Measurements from ENCODE around the gene MGAT2. TPM values are rescaled to one million over a fixed set of nuclear protein-coding genes. Genes with fewer than 3 reads are reported as not detected.
"Not testable (repeated sequence)": the region's sequence is repeated elsewhere in the genome, so short reads cannot be mapped to it uniquely, and the experiment has no call there.

Gene MGAT2
- polyA plus RNA-seq, 4 donors = 13.5 to 59.1 (median 26.0) TPM

GRCh38 chr14:49583629-49584028, 37.0 kb upstream of the MGAT2 start:
- Histone ChIP-seq H3K27me3 (ENCODE audit: control insufficient read depth in 3 of 3, insufficient read depth in 3 of 3, low read length in 3 of 3) (no peaks in the 10 kb centered on the region), H3K4me1 (ENCODE audit: control insufficient read depth in 3 of 3, insufficient read depth in 2 of 3, low read depth in 1 of 3, low read length in 2 of 3) (peaks cover 0 to 10% (median 2%) of the 10 kb centered on the region in 3 donors), H3K4me3 (ENCODE audit: low read depth in 1 of 3, low read length in 3 of 3) (no peak overlapping the region), H3K36me3 (ENCODE audit: control insufficient read depth in 3 of 3, insufficient read depth in 2 of 3, low read depth in 1 of 3, low read length in 3 of 3) (peaks cover 0 to 22% (median 2%) of the 10 kb centered on the region in 3 donors), H3K27ac (ENCODE audit: low read depth in 1 of 3, low read length in 2 of 3) (no peak overlapping the region), H3K9me3 (ENCODE audit: control insufficient read depth in 2 of 2, insufficient read depth in 1 of 2, low read depth in 1 of 2, low read length in 1 of 2) (no peaks in the 10 kb centered on the region)
- 51 to 71% (median 70%) methylated on average over 6 of the region's 6 CpGs for WGBS, 3 donors
- FAIRE-seq (no peak), DNase-seq (peak in 1 of 2 donors; percentile 11)

DNA sequence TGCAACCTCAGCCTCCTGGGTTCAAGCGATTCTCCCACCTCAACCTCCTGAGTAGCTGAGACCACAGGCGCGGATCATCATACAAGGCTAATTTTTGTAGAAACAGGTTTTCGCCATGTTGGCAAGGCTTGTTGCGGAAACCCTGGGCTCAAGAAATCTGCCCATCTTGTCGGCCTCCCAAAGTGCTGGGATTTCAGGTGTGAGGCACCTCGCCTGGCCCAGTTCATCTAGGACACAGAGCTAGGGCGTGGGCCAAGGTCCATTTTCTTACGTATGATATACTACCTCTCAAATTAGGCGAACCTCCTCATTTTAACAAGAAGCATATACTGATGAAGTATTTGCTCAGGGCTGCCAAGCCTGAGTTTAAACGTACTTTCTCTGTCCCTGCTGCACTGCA, 36.5 kb upstream of the MGAT2 start:
- H3K4me1 ChIP-seq (ENCODE audit: control insufficient read depth in 3 of 3, insufficient read depth in 2 of 3, low read depth in 1 of 3, low read length in 2 of 3) = peaks cover 0 to 10% (median 2%) of the 10 kb centered on the region in 3 donors
- 61 to 71% (median 67%) methylated on average over 11 of the region's 11 CpGs for WGBS, 3 donors
- peak overlapping the region in 2 of 3 donors; percentile 80 to 96 for H3K4me3 ChIP-seq (ENCODE audit: low read depth in 1 of 3, low read length in 3 of 3)
- H3K27me3 ChIP-seq (ENCODE audit: control insufficient read depth in 3 of 3, insufficient read depth in 3 of 3, low read length in 3 of 3) = no peaks in the 10 kb centered on the region
- DNase-seq = peak in 1 of 2 donors; percentile 20
- no peak for FAIRE-seq
- H3K27ac ChIP-seq (ENCODE audit: low read depth in 1 of 3, low read length in 2 of 3) = peak overlapping the region in 1 of 3 donors; percentile 53
- H3K36me3 ChIP-seq (ENCODE audit: control insufficient read depth in 3 of 3, insufficient read depth in 2 of 3, low read depth in 1 of 3, low read length in 3 of 3) = peaks cover 0 to 22% (median 2%) of the 10 kb centered on the region in 3 donors
- H3K9me3 ChIP-seq (ENCODE audit: control insufficient read depth in 2 of 2, insufficient read depth in 1 of 2, low read depth in 1 of 2, low read length in 1 of 2) = no peaks in the 10 kb centered on the region

GRCh38 chr14:49584981-49585640, 35.5 kb upstream of the MGAT2 start:
- FAIRE-seq; H3K27me3 ChIP-seq (ENCODE audit: control insufficient read depth in 3 of 3, insufficient read depth in 3 of 3, low read length in 3 of 3); H3K9me3 ChIP-seq (ENCODE audit: control insufficient read depth in 2 of 2, insufficient read depth in 1 of 2, low read depth in 1 of 2, low read length in 1 of 2); H3K4me1 ChIP-seq (ENCODE audit: control insufficient read depth in 3 of 3, insufficient read depth in 2 of 3, low read depth in 1 of 3, low read length in 2 of 3): not testable (repeated sequence)
- DNase-seq = peak in 1 of 2 donors; percentile 39
- peak overlapping the region; percentile 80 to 96 (median 87) for H3K4me3 ChIP-seq (ENCODE audit: low read depth in 1 of 3, low read length in 3 of 3)
- 3 to 9% (median 4%) methylated on average over 32 of the region's 32 CpGs for WGBS, 3 donors
- H3K27ac ChIP-seq (ENCODE audit: low read depth in 1 of 3, low read length in 2 of 3) = peak overlapping the region; percentile 89 to 98 (median 91)
- peaks cover 0 to 22% (median 2%) of the 10 kb centered on the region in 3 donors for H3K36me3 ChIP-seq (ENCODE audit: control insufficient read depth in 3 of 3, insufficient read depth in 2 of 3, low read depth in 1 of 3, low read length in 3 of 3)

- FAIRE-seq = no peak
- Histone ChIP-seq H3K4me3 (ENCODE audit: low read depth in 1 of 3, low read length in 3 of 3) (peak within 1 kb of the TSS; percentile 80 to 96 (median 87)), H3K27ac (ENCODE audit: low read depth in 1 of 3, low read length in 2 of 3) (peak within 1 kb of the TSS; percentile 89 to 98 (median 91)), H3K27me3 (ENCODE audit: control insufficient read depth in 3 of 3, insufficient read depth in 3 of 3, low read length in 3 of 3) (no peaks in the 10 kb centered on the region), H3K9me3 (ENCODE audit: control insufficient read depth in 2 of 2, insufficient read depth in 1 of 2, low read depth in 1 of 2, low read length in 1 of 2) (no peaks in the 10 kb centered on the region), H3K4me1 (ENCODE audit: control insufficient read depth in 3 of 3, insufficient read depth in 2 of 3, low read depth in 1 of 3, low read length in 2 of 3) (peaks cover 0 to 10% (median 2%) of the 10 kb centered on the region in 3 donors), H3K36me3 (ENCODE audit: control insufficient read depth in 3 of 3, insufficient read depth in 2 of 3, low read depth in 1 of 3, low read length in 3 of 3) (peaks cover 0 to 22% (median 2%) of the 10 kb centered on the region in 3 donors)
- DNase-seq = peak; percentile 100
- 0% methylated on average over 53 to 55 of the region's 55 CpGs for WGBS, 3 donors
These were observed 34.6 kb upstream of the MGAT2 start, which contains the start of gene RPS29 for GRCh38 chr14:49585803-49586672. Gene RPS29 (minus strand): TSS chr14:49586380. CDS start chr14:49586346, 34 bp downstream.

DNA sequence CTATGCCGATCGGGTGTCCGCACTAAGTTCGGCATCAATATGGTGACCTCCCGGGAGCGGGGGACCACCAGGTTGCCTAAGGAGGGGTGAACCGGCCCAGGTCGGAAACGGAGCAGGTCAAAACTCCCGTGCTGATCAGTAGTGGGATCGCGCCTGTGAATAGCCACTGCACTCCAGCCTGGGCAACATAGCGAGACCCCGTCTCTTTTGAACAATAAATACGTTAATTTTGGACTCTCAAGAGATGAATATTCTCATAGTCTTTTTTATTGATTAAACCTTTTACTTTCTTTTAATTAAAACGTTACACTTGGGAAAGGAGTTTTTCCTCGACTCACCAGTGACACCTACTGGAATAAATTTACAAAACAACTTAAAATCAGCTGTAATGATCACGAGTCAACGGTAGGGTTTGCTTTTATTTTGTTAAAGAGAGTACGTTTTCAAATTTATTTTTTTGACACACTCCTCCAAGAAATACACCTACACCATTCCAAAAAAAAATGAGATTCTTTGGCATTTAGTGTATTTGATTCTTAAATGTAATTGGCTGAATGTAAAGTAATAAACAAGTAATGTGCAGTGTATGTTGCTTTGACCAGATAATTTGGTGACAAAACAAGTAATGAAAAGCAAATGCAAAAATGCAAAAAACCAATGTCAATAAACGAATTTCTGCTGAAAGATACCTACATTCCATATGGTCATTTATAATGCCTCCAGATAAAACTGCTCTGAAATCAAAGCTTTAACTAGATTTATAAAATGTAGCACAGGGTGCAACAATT, 33.7 kb upstream of the MGAT2 start:
- Histone ChIP-seq H3K36me3 (ENCODE audit: control insufficient read depth in 3 of 3, insufficient read depth in 2 of 3, low read depth in 1 of 3, low read length in 3 of 3) (peaks cover 0 to 18% (median 2%) of the 10 kb centered on the region in 3 donors), H3K4me1 (ENCODE audit: control insufficient read depth in 3 of 3, insufficient read depth in 2 of 3, low read depth in 1 of 3, low read length in 2 of 3) (peaks cover 0 to 10% (median 2%) of the 10 kb centered on the region in 3 donors), H3K27ac (ENCODE audit: low read depth in 1 of 3, low read length in 2 of 3) (peak overlapping the region; percentile 66 to 98 (median 91)), H3K27me3 (ENCODE audit: control insufficient read depth in 3 of 3, insufficient read depth in 3 of 3, low read length in 3 of 3) (no peaks in the 10 kb centered on the region), H3K4me3 (ENCODE audit: low read depth in 1 of 3, low read length in 3 of 3) (peak overlapping the region in 2 of 3 donors; percentile 21 to 96), H3K9me3 (ENCODE audit: control insufficient read depth in 2 of 2, insufficient read depth in 1 of 2, low read depth in 1 of 2, low read length in 1 of 2) (no peaks in the 10 kb centered on the region)
- 1 to 2% (median 1%) methylated on average over 9 to 12 of the region's 21 CpGs for WGBS, 3 donors
- DNase-seq = peak; percentile 77 to 84
- FAIRE-seq = no peak

DNA sequence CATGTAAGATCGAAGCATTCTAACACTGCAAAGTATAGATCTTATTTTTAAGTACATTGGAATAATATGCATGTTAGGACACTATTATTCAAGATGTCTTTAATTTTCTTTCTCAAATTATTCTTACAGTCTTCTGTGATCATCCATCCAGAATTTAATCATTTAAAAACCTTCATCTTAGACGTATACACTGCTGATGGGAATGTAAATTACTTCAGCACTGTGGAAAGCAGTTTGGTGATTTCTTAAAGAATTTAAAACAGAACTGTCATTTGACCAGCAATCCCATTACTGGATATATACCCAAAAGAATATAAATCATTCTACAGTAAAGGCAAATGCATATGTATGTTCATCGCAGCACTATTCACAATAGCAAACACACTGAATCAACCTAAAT, 31.2 kb upstream of the MGAT2 start:
- 89 to 95% (median 92%) methylated on average over 3 of the region's 3 CpGs for WGBS, 3 donors
- H3K4me1 ChIP-seq (ENCODE audit: control insufficient read depth in 3 of 3, insufficient read depth in 2 of 3, low read depth in 1 of 3, low read length in 2 of 3) = peaks cover 0 to 7% (median under 1%) of the 10 kb centered on the region in 3 donors
- H3K4me3 ChIP-seq (ENCODE audit: low read depth in 1 of 3, low read length in 3 of 3) = no peak overlapping the region
- H3K9me3 ChIP-seq (ENCODE audit: control insufficient read depth in 2 of 2, insufficient read depth in 1 of 2, low read depth in 1 of 2, low read length in 1 of 2) = no peaks in the 10 kb centered on the region
- no peaks in the 10 kb centered on the region for H3K27me3 ChIP-seq (ENCODE audit: control insufficient read depth in 3 of 3, insufficient read depth in 3 of 3, low read length in 3 of 3)
- peaks cover 0 to 4% (median 0%) of the 10 kb centered on the region in 3 donors for H3K36me3 ChIP-seq (ENCODE audit: control insufficient read depth in 3 of 3, insufficient read depth in 2 of 3, low read depth in 1 of 3, low read length in 3 of 3)
- FAIRE-seq (no peak), DNase-seq (no peak)
- no peak overlapping the region for H3K27ac ChIP-seq (ENCODE audit: low read depth in 1 of 3, low read length in 2 of 3)

DNA sequence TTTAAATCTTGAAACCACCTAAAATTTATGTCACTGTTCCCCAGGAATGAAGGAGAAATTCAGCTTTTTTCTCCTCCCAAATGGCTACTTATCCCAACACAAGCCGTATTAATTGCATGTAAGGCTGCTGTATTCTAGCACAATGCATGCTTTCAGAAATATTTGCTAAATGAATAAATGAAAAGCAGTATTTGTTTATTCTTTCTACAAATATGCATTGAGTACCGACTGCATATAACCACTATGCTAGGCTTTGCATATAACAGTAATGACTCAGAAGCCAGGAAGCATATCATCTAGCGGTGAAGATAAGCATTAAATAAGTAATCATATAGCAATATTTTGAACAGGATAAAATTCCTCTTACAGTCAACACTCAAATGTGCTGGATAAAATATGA, 27.6 kb upstream of the MGAT2 start:
- 42 to 60% (median 52%) methylated on average over 3 of the region's 3 CpGs for WGBS, 3 donors
- DNase-seq (peak in 1 of 2 donors; percentile 30), FAIRE-seq (no peak)
- Histone ChIP-seq H3K4me3 (ENCODE audit: low read depth in 1 of 3, low read length in 3 of 3) (no peak overlapping the region), H3K4me1 (ENCODE audit: control insufficient read depth in 3 of 3, insufficient read depth in 2 of 3, low read depth in 1 of 3, low read length in 2 of 3) (peaks cover 0 to 16% (median 0%) of the 10 kb centered on the region in 3 donors), H3K27me3 (ENCODE audit: control insufficient read depth in 3 of 3, insufficient read depth in 3 of 3, low read length in 3 of 3) (no peaks in the 10 kb centered on the region), H3K36me3 (ENCODE audit: control insufficient read depth in 3 of 3, insufficient read depth in 2 of 3, low read depth in 1 of 3, low read length in 3 of 3) (no peaks in the 10 kb centered on the region), H3K27ac (ENCODE audit: low read depth in 1 of 3, low read length in 2 of 3) (no peak overlapping the region), H3K9me3 (ENCODE audit: control insufficient read depth in 2 of 2, insufficient read depth in 1 of 2, low read depth in 1 of 2, low read length in 1 of 2) (no peaks in the 10 kb centered on the region)
